Stimulated activated CD8-positive, alpha-beta memory T cell treated with anti-CD3 and anti-CD28 coated beads, Interleukin-4, amount 100 ng/mL, for 1 hour (primary cell): ENCODE data around the gene TBKBP1.

ENCODE experiments used
- DNase-seq, 2 donors: peaks; one replicate each; pipeline ENCODE4 v3.0.0-alpha.2; 2020; ENCODE audit warnings: low read depth in 2 of 2, low spot score in 1 of 2

Gene TBKBP1

GRCh38 chr17:47760409-47761140 lies 66.6 kb downstream of the TBKBP1 start:
- DNase-seq = no peak
